Progenitor cell of endocrine pancreas (in vitro differentiated cells): ENCODE results near the gene FAM131B. TPM values are rescaled to one million over a fixed set of nuclear protein-coding genes. Genes with fewer than 3 reads are reported as not detected.

Experiments used
- DNase-seq: peaks from one replicate; pipeline ENCODE4 v3.0.0; 2021; ENCODE audit warnings: low spot score; ENCODE audit not compliant: unreplicated experiment
- H3K27ac Mint-ChIP-seq: 2 replicates; pipeline ENCODE4 v1.8.0; 2021; ENCODE audit warnings: mild to moderate bottlenecking, moderate library complexity, mixed read lengths
- H3K27me3 Mint-ChIP-seq: 2 replicates; pipeline ENCODE4 v1.8.0; 2021; ENCODE audit warnings: mixed read lengths
- H3K36me3 Mint-ChIP-seq: 2 replicates; pipeline ENCODE4 v1.8.0; 2022; ENCODE audit warnings: mixed read lengths; ENCODE audit not compliant: insufficient read depth
- H3K4me1 Mint-ChIP-seq: 2 replicates; pipeline ENCODE4 v1.8.0; 2021; ENCODE audit warnings: low read depth, mixed read lengths
- H3K4me3 Mint-ChIP-seq: 2 replicates; pipeline ENCODE4 v1.8.0; 2021; ENCODE audit warnings: low read depth, mild to moderate bottlenecking, moderate library complexity, mixed read lengths
- H3K9me3 Mint-ChIP-seq: 2 replicates; pipeline ENCODE4 v1.8.0; 2021; ENCODE audit warnings: low read depth, mixed read lengths
- total RNA-seq: library from RNA; stranded (reverse); gene quantifications from 2 replicates; pipeline ENCODE4 v1.2.1, GENCODE V29; 2021
- TF ChIP-seq, protein P1 (sequence below): fragments of 200-600 bp; sonication (generic); IDR thresholded peaks from one replicate; pipeline ENCODE4 v1.5.0; 2021; ENCODE audit warnings: antibody characterized with exemption, mild to moderate bottlenecking; ENCODE audit not compliant: unreplicated experiment

Gene FAM131B
- total RNA-seq, 1 donor from 2014 or later, result 2.3 TPM

- peaks cover 3% of the 10 kb centered on the region for H3K4me1 Mint-ChIP-seq
- no peak for DNase-seq
- TF ChIP-seq, protein P1, sequence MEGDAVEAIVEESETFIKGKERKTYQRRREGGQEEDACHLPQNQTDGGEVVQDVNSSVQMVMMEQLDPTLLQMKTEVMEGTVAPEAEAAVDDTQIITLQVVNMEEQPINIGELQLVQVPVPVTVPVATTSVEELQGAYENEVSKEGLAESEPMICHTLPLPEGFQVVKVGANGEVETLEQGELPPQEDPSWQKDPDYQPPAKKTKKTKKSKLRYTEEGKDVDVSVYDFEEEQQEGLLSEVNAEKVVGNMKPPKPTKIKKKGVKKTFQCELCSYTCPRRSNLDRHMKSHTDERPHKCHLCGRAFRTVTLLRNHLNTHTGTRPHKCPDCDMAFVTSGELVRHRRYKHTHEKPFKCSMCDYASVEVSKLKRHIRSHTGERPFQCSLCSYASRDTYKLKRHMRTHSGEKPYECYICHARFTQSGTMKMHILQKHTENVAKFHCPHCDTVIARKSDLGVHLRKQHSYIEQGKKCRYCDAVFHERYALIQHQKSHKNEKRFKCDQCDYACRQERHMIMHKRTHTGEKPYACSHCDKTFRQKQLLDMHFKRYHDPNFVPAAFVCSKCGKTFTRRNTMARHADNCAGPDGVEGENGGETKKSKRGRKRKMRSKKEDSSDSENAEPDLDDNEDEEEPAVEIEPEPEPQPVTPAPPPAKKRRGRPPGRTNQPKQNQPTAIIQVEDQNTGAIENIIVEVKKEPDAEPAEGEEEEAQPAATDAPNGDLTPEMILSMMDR, result no peak
- no peak overlapping the region for H3K27ac Mint-ChIP-seq
- H3K36me3 Mint-ChIP-seq, result no peaks in the 10 kb centered on the region
- peak overlapping the region; percentile 65 for H3K4me3 Mint-ChIP-seq
- peaks cover 74% of the 10 kb centered on the region for H3K27me3 Mint-ChIP-seq
- H3K9me3 Mint-ChIP-seq, result no peaks in the 10 kb centered on the region
Observed at GRCh38 chr7:143363016-143363937, 764 bp upstream of the FAM131B start.

- H3K27ac Mint-ChIP-seq, result no peak overlapping the region
Observed at GRCh38 chr7:143361552-143362130, 872 bp downstream of the FAM131B start.

GRCh38 chr7:143360788-143361551, 1.5 kb downstream of the FAM131B start:
- H3K27me3 Mint-ChIP-seq, result peaks cover 77% of the 10 kb centered on the region
- H3K4me1 Mint-ChIP-seq, result peaks cover 3% of the 10 kb centered on the region
- H3K4me3 Mint-ChIP-seq, result peak overlapping the region; percentile 37
- no peaks in the 10 kb centered on the region for H3K36me3 Mint-ChIP-seq
- DNase-seq, result no peak
- no peak overlapping the region for H3K27ac Mint-ChIP-seq
- H3K9me3 Mint-ChIP-seq, result no peaks in the 10 kb centered on the region
- TF ChIP-seq, protein P1, result no peak

More at GRCh38 chr7:143361552-143362130, 872 bp downstream of the FAM131B start:
- TF ChIP-seq, protein P1, result no peak
- Mint-ChIP-seq H3K36me3 (no peaks in the 10 kb centered on the region), H3K4me1 (peaks cover 3% of the 10 kb centered on the region), H3K27me3 (peaks cover 81% of the 10 kb centered on the region), H3K4me3 (peak overlapping the region; percentile 68), H3K9me3 (no peaks in the 10 kb centered on the region)
- no peak for DNase-seq

DNA sequence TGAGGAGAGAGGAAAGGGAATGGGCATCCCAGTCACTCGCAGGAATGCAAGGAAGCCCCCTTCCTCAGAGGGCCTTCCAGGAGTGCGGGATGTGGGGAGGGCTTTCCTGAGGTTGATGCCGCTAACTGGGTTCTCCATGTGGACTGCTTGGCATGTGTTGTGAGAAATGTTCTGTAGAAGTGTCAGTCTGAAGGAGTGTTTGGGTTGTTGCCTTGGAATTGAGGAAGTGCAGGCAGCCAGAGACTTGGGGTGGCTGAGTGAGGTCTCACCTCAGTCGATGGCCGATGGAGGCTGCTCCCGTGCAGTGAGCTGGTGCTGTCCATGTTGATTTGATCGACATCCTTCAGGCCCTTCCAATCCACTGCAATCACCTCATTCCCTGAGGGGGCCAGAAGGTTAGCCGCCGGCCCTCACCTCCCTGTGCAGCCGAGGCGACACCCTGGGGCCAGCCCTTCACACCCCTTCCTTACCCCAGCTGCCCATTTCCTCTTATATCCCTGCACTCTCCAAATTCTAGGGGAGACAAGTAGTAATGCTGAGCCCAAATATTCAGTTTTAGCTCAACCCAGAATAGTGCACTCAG, 2.7 kb downstream of the FAM131B start:
- H3K36me3 Mint-ChIP-seq, result no peaks in the 10 kb centered on the region
- no peak overlapping the region for H3K27ac Mint-ChIP-seq
- H3K27me3 Mint-ChIP-seq, result peaks cover 75% of the 10 kb centered on the region
- no peak for DNase-seq
- no peak overlapping the region for H3K4me3 Mint-ChIP-seq
- H3K9me3 Mint-ChIP-seq, result no peaks in the 10 kb centered on the region
- peaks cover 3% of the 10 kb centered on the region for H3K4me1 Mint-ChIP-seq
- TF ChIP-seq, protein P1, result no peak

DNA sequence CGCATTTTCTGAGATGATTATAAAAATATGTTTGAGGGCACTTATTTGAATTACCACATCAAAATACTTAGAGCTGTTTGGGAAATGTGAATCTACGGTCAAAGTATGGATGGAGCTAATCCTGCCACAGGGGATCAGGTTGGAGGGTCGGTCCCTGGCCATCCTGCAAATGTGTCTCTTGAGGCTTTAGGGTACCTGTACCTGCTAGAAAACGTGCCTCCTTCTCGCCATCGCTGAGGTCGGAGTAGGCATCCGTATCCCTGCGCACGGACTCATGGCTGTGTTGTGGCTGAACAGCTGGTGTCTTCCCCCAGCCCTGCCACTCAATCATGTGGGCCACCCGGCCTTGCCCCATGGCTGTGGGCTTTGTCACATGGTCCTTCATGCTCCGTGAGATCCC, 3.9 kb downstream of the FAM131B start:
- Mint-ChIP-seq H3K4me1 (peaks cover 3% of the 10 kb centered on the region), H3K27ac (no peak overlapping the region), H3K9me3 (no peaks in the 10 kb centered on the region), H3K27me3 (peaks cover 68% of the 10 kb centered on the region), H3K4me3 (no peak overlapping the region), H3K36me3 (no peaks in the 10 kb centered on the region)
- TF ChIP-seq, protein P1, result no peak
- no peak for DNase-seq
